GM06990 (cell line): ENCODE results near the gene SAE1.

Experiments
- DNase-seq: peaks from one replicate; pipeline ENCODE4 v3.0.0-alpha.2; 2011; ENCODE audit not compliant: insufficient read length; ENCODE audit errors: extremely low read depth
- H3K27me3 ChIP-seq: replicated peaks from 2 replicates; pipeline ENCODE4 v1.6.0; 2011; ENCODE audit warnings: low read length; ENCODE audit not compliant: control insufficient read depth, insufficient read depth
- H3K36me3 ChIP-seq: 2 replicates; pipeline ENCODE4 v1.5.1; 2011; ENCODE audit warnings: low read length; ENCODE audit not compliant: control insufficient read depth, insufficient read depth
- H3K4me3 ChIP-seq: replicated peaks from 2 replicates; pipeline ENCODE4 v1.5.1; 2011; ENCODE audit warnings: low read depth, mild to moderate bottlenecking, control low read depth, low read length
- TF ChIP-seq, protein P1 (sequence below): IDR thresholded peaks from 2 replicates; pipeline ENCODE4 v1.5.1; 2011; ENCODE audit warnings: low read length, control low read depth, mild to moderate bottlenecking, inconsistent platforms; ENCODE audit not compliant: insufficient read depth, poor library complexity, severe bottlenecking

The SAE1 gene

DNA sequence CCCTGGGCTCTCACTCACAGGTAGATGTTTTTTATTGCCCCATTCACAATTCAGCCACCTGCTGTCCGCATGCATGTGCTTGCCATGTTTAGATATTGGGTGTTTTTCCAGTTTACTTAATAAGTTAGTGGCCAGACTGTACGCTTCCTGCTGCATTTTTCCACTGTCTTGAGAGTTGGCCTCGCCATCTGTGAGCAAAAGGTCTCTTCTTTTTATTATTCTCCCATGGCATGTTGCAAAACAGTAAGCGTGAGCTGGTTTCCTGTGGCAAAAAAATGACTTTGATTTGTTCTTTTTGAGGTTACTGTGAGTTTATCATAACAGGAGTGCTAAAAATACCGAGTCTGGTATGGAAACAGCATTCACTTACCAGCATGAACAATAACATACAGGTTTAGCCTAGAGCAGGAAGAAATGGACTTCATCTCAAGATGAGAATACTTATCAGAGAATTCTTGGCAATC lies 46.0 kb downstream of the SAE1 start:
- no peaks in the 10 kb centered on the region for H3K27me3 ChIP-seq
- TF ChIP-seq, protein P1, sequence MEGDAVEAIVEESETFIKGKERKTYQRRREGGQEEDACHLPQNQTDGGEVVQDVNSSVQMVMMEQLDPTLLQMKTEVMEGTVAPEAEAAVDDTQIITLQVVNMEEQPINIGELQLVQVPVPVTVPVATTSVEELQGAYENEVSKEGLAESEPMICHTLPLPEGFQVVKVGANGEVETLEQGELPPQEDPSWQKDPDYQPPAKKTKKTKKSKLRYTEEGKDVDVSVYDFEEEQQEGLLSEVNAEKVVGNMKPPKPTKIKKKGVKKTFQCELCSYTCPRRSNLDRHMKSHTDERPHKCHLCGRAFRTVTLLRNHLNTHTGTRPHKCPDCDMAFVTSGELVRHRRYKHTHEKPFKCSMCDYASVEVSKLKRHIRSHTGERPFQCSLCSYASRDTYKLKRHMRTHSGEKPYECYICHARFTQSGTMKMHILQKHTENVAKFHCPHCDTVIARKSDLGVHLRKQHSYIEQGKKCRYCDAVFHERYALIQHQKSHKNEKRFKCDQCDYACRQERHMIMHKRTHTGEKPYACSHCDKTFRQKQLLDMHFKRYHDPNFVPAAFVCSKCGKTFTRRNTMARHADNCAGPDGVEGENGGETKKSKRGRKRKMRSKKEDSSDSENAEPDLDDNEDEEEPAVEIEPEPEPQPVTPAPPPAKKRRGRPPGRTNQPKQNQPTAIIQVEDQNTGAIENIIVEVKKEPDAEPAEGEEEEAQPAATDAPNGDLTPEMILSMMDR, result no peak
- no peak for DNase-seq
- H3K36me3 ChIP-seq, result peaks cover 11% of the 10 kb centered on the region
- no peak overlapping the region for H3K4me3 ChIP-seq

DNA sequence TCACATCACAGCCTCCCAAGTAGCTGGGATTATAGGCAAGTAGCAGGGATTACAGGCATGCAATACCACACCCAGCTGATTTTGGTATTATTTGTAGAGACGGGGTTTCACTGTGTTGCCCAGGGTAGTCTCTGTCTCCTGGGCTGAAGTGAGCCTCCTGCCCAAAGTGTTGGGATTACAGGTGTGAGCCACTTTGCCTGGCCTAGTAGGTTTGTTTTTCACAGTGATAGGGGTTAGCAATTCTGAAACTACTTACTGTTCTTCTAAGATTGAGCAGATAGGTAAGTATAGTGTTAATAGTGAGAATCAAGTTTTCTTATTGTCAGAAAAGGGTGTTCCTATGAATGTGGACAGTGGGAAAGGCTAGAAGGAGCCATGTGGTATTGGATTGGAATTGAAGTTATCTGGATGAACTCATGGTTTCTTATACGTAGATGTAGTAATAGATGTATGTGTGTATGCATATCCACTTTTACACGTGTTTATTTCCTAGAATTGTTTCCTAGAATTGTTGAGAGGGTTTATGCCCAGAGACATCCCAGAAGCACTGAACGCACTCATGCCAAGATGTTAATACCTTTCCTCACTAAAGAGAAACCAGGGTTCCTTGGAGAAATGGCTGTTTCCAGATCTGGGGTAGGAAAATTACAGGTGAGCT lies 49.1 kb downstream of the SAE1 start:
- no peak for DNase-seq
- TF ChIP-seq, protein P1, result no peak
- Histone ChIP-seq H3K36me3 (peaks cover 5% of the 10 kb centered on the region), H3K27me3 (no peaks in the 10 kb centered on the region), H3K4me3 (no peak overlapping the region)

DNA sequence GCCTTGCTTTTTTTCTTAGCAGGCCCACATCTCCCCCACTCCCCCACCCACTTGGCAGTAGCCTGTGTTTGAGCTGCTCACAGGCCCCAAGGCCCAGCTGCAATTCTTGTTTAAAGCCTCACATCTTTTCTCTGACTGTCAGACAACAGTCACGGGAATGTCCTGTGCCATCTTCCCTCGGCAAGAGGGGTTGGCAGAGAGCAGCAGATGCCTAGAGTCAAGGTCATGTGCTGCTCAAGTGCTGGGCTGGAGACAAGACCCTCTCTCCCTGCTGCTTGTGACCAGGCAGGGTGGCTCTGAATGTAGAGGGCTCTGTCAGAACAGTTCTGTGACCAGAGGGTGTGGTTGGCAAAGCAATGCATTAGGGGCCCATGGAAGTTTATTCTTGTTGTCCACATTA lies 53.0 kb downstream of the SAE1 start:
- H3K27me3 ChIP-seq, result no peaks in the 10 kb centered on the region
- H3K36me3 ChIP-seq, result peaks cover 5% of the 10 kb centered on the region
- H3K4me3 ChIP-seq, result no peak overlapping the region
- TF ChIP-seq, protein P1, result no peak
- no peak for DNase-seq

DNA sequence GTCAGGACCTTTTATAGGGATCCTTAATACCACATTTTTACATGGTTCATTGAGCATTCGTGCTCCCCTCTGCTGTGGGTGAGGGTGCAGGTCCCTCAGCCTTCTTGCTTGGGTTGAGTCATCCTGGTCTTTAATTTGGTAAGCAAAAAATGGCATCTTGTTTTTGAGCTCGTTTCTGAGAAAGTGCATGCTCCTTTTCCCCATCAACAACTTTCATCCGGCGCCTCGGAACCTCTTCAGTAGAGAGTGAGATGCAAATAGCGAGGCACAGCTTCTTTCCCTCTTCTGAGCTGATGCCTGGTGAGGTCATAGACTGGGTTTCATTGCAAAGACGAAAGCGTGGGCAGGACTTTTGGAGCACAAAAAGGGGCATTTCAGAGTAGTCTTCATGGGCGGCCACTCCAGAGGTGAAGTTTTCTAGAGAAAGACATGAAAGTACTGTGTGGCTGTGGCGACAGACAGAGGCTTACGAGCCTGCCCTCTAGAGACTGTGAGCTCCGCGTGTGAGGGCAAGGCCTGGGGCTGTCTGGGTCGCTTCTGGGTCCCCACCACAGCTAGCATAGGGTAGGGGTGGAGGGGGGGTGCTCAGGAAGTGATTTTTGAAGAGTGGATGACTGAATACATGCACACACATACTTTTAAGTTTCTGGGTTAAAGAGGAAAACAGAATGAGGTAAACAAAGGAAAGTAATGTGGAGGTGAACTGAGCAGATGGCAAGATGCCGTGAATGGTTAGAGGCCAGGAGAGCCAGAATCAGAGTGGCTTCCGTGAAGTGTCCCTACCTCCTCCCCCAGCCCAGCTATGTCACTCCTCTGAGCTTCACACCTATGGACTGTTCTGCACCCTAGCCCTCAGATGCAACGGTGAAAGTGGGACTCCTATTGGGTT lies 56.1 kb downstream of the SAE1 start:
- Histone ChIP-seq H3K36me3 (peaks cover 14% of the 10 kb centered on the region), H3K4me3 (no peak overlapping the region), H3K27me3 (no peaks in the 10 kb centered on the region)
- TF ChIP-seq, protein P1, result peak; percentile 37
- DNase-seq, result peak; percentile 67

DNA sequence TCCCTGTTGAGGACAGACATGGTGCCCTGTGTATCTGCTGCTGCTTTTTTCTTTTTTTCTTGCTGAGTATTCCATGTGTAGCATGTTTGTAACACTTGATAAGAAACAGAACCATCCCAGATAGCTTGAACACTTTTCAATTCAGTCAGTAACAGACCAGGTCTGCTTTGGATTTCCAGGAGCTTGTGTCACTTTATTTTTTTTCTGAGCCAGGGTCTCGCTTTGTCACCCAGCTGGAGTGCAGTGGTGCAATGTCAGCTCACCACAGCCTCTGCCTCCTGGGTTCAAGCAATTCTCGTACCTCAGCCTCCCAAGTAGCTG lies 56.7 kb downstream of the SAE1 start:
- no peak overlapping the region for H3K4me3 ChIP-seq
- DNase-seq, result no peak
- no peaks in the 10 kb centered on the region for H3K27me3 ChIP-seq
- TF ChIP-seq, protein P1, result no peak
- peaks cover 14% of the 10 kb centered on the region for H3K36me3 ChIP-seq
